Small intestine (tissue), 7 donors: ENCODE measurements around the gene RNF181. TPM values are rescaled to one million over a fixed set of nuclear protein-coding genes. Genes with fewer than 3 reads are reported as not detected.

Experiments
- DNase-seq, 2 donors: peaks; one replicate each; pipeline versions ENCODE4 v3.0.0 to v3.0.0-alpha.2; 2013
- FAIRE-seq: peaks from 2 replicates; lab custom pipeline; 2012; peaks lifted over from hg19 to GRCh38; lab: Jason Lieb, UNC
- H3K27ac ChIP-seq, 3 donors: one replicate each; pipeline ENCODE4 v1.5.1; 2013; ENCODE audit warnings: low read length in 2 of 3, mild to moderate bottlenecking in 2 of 3, control low read depth in 1 of 3, inconsistent platforms in 1 of 3, low read depth in 1 of 3, moderate library complexity in 1 of 3
- H3K27me3 ChIP-seq, 3 donors: one replicate each; pipeline ENCODE4 v1.6.1; 2013; ENCODE audit warnings: low read length in 3 of 3, inconsistent platforms in 1 of 3; ENCODE audit not compliant: control insufficient read depth in 3 of 3, insufficient read depth in 3 of 3
- H3K36me3 ChIP-seq, 3 donors: one replicate each; pipeline ENCODE4 v1.6.1; 2013; ENCODE audit warnings: low read length in 3 of 3, inconsistent platforms in 1 of 3, low read depth in 1 of 3, mild to moderate bottlenecking in 1 of 3, moderate library complexity in 1 of 3; ENCODE audit not compliant: control insufficient read depth in 3 of 3, insufficient read depth in 2 of 3
- H3K4me1 ChIP-seq, 3 donors: one replicate each; pipeline ENCODE4 v1.6.1; 2013; ENCODE audit warnings: low read length in 2 of 3, inconsistent platforms in 1 of 3, low read depth in 1 of 3, mild to moderate bottlenecking in 1 of 3, moderate library complexity in 1 of 3; ENCODE audit not compliant: control insufficient read depth in 3 of 3, insufficient read depth in 2 of 3
- H3K4me3 ChIP-seq, 3 donors: one replicate each; pipeline ENCODE4 v1.5.1; 2013; ENCODE audit warnings: low read length in 3 of 3, control low read depth in 1 of 3, inconsistent platforms in 1 of 3, low read depth in 1 of 3, mild to moderate bottlenecking in 1 of 3, moderate library complexity in 1 of 3
- H3K9me3 ChIP-seq, 2 donors: one replicate each; pipeline ENCODE4 v1.6.1; 2013; ENCODE audit warnings: low read depth in 1 of 2, low read length in 1 of 2; ENCODE audit not compliant: control insufficient read depth in 2 of 2, insufficient read depth in 1 of 2
- WGBS, 3 donors: extraction: QIAGEN DNeasy Blood & Tissue Kit; methylation state at CpG; one replicate each; pipeline ENCODE4 v1.1.7; 2013; 5-methylcytosine and 5-hydroxymethylcytosine counted together
- polyA plus RNA-seq, 4 donors: library from polyadenylated mRNA; stranded (reverse) in 3 of 4; unstranded in 1 of 4; fragments of 200-250 nt in 3 of 4; fragments of 120-200 nt in 1 of 4; gene quantifications; one replicate each; pipeline versions ENCODE4 v1.2.1 to v1.2.3, GENCODE V29; 2013
- donor health status: healthy with polysubstance abuse.
- donor health status: control.
- donor health status: control.
- donor health status: Bipolar disorder and iron deficiency.
- donor health status: healthy.

The RNF181 gene
- polyA plus RNA-seq, 4 donors: 131 to 234 (median 180) TPM

GRCh38 chr2:85646166-85646565 is 50.6 kb downstream of the RNF181 start:
- H3K36me3 ChIP-seq: peaks cover 25 to 69% (median 40%) of the 10 kb centered on the region in 3 donors
- H3K27ac ChIP-seq: no peak overlapping the region
- 87 to 96% (median 90%) methylated on average over 2 of the region's 2 CpGs for WGBS, 3 donors
- no peak overlapping the region for H3K4me3 ChIP-seq
- no peak for DNase-seq
- FAIRE-seq: no peak
- H3K9me3 ChIP-seq: no peaks in the 10 kb centered on the region
- H3K27me3 ChIP-seq: no peaks in the 10 kb centered on the region
- H3K4me1 ChIP-seq: no peaks in the 10 kb centered on the region

Other genes starting within 250 kb of the RNF181 start
- 100 to 1,000 TPM in 2 of 4 donors, 10 to 100 TPM in 2; 66.9 to 147 (median 120) TPM for gene RETSAT, start 241.2 kb upstream of the RNF181 start, polyA plus RNA-seq
- 10 to 100 TPM; 16.1 to 36.9 (median 22.5) TPM for gene ELMOD3, start 241.0 kb upstream of the RNF181 start, polyA plus RNA-seq
- 100 to 1,000 TPM in 1 of 4 donors, 10 to 100 TPM in 3; 35.8 to 130 (median 62.4) TPM for gene CAPG, start 185.4 kb upstream of the RNF181 start, polyA plus RNA-seq
- gene SH2D6, start 177.0 kb upstream of the RNF181 start, polyA plus RNA-seq: 100 to 1,000 TPM in 1 of 4 donors, 10 to 100 TPM in 2, 1 to 10 TPM in 1; 2.8 to 122 (median 23.8) TPM
- gene MAT2A, start 56.6 kb upstream of the RNF181 start, polyA plus RNA-seq: 100 to 1,000 TPM in 1 of 4 donors, 10 to 100 TPM in 3; 81.2 to 273 (median 96.6) TPM
- gene GGCX, start 34.3 kb upstream of the RNF181 start, polyA plus RNA-seq: 10 to 100 TPM in 2 of 4 donors, 1 to 10 TPM in 2; 9.2 to 24.8 (median 16.5) TPM
- 1,000 to 10,000 TPM in 1 of 4 donors, 100 to 1,000 TPM in 3; 183 to 1,108 (median 619) TPM for gene VAMP8, start 18.2 kb upstream of the RNF181 start, polyA plus RNA-seq
- 100 to 1,000 TPM in 1 of 4 donors, 10 to 100 TPM in 3; 12.8 to 110 (median 86.4) TPM for gene VAMP5, start 11.3 kb upstream of the RNF181 start, polyA plus RNA-seq
- 10 to 100 TPM; 12.5 to 40.0 (median 31.0) TPM for gene TMEM150A, start 7.0 kb downstream of the RNF181 start, polyA plus RNA-seq
- 10 to 100 TPM; 16.2 to 44.8 (median 25.3) TPM for gene C2orf68, start 16.3 kb downstream of the RNF181 start, polyA plus RNA-seq
- gene USP39, start 20.4 kb downstream of the RNF181 start, polyA plus RNA-seq: 10 to 100 TPM; 24.6 to 41.3 (median 36.2) TPM
- gene SFTPB, start 72.5 kb downstream of the RNF181 start, polyA plus RNA-seq: 10 to 100 TPM in 2 of 4 donors, under 1 TPM in 2; 0.01 to 34.9 (median 6.0) TPM
- gene GNLY, start 98.6 kb downstream of the RNF181 start, polyA plus RNA-seq: 1 to 10 TPM in 3 of 4 donors, not detected in 1; 1.4 to 2.1 (median 1.4) TPM
- 10 to 100 TPM in 1 of 4 donors, 1 to 10 TPM in 3; 1.6 to 18.4 (median 3.7) TPM for gene ATOH8, start 158.2 kb downstream of the RNF181 start, polyA plus RNA-seq